Islet of Langerhans (tissue), 1 donor: ENCODE data around the gene SYNE4.

Experiments used
- FAIRE-seq: peaks from one replicate; lab custom pipeline; 2011; peaks lifted over from hg19 to GRCh38; lab: Jason Lieb, UNC

SYNE4 gene

GRCh38 chr19:35955881-35956634 lies 52.6 kb downstream of the SYNE4 start:
- FAIRE-seq, result no peak
